GM04503 (cell line): ENCODE measurements around the gene TMEM208.

Experiments
- DNase-seq: peaks from one replicate; pipeline ENCODE4 v3.0.0-alpha.2; 2012; ENCODE audit warnings: low read depth

The TMEM208 gene

GRCh38 chr16:67252609-67253497 lies 25.9 kb downstream of the TMEM208 start:
- no peak for DNase-seq

- DNase-seq: no peak
Observed at GRCh38 chr16:67254801-67255552, 28.0 kb downstream of the TMEM208 start.

GRCh38 chr16:67255553-67256221 lies 28.8 kb downstream of the TMEM208 start:
- no peak for DNase-seq

DNA sequence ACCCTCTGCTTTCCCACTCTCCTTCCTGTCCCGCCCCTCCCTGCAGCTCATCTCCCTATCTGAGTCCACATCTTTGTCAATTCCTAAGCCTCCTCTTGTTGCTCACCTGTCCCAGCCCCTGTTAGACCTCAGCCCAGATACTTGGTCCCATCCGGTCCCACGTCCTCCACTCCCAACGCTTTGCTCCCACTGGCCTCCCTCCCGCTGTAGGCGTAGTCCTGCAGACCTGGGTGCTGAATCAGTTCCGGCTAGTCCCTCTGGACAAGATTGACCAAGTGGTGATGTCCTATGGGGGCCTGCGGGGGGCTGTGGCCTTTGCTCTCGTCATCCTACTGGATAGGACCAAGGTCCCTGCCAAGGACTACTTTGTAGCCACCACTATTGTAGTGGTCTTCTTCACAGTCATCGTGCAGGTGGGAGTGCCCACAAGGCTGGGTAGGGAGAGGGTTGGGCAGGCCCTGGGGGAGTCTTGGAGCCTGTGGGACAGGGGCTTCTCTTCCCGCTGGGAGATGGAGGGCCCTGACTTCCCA lies 29.8 kb downstream of the TMEM208 start:
- no peak for DNase-seq

DNA sequence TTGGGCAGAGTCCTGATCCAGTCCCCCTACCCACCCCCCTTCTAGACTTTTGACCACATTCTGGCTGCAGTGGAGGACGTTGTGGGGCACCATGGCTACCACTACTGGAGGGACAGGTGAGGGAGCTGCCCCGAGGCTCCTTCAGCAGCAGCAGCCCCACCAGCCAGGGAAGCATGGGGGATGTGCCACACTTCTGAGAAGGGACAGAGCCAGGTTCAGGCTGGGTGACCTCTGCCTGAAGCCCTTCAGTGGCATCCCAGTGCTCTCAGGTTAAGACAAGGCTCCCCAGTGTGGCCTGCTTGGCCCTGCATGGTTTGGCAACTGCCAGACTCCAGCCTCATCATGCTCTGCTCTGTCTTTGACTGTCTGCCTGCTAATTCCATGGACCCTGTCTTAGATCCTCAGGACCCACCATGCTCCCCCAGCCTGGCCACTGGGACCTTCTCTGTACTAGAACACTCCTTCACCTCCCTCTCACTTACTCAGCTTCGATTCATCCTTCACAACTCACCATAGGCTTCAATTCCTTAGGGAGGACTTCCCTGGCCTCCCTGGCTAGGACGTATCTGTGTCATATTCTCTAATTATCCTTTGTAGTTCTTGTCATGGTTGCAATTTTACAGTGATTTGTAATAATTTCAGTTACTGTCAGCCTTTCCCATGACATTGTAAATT lies 30.7 kb downstream of the TMEM208 start:
- no peak for DNase-seq

GRCh38 chr16:67258161-67258835 lies 31.4 kb downstream of the TMEM208 start:
- no peak for DNase-seq

DNA sequence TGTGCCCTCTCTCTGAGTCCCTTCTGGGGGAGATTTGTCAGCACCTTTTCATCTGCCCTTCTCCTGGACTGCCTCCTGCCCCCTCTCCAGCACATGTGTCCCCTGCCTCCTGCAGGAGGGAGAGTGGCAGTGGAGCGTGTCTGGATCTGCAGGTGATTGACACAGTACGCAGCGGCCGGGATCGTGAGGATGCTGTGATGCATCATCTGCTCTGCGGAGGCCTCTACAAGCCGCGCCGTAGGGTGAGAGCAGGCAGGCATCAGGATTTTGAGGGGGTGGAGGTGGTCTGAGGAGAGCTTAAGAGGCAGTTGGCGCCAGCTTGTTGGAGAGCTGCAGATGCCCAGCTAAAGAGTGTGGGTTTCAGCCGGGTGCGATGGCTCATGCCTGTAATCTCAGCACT lies 32.8 kb downstream of the TMEM208 start:
- DNase-seq: no peak

DNA sequence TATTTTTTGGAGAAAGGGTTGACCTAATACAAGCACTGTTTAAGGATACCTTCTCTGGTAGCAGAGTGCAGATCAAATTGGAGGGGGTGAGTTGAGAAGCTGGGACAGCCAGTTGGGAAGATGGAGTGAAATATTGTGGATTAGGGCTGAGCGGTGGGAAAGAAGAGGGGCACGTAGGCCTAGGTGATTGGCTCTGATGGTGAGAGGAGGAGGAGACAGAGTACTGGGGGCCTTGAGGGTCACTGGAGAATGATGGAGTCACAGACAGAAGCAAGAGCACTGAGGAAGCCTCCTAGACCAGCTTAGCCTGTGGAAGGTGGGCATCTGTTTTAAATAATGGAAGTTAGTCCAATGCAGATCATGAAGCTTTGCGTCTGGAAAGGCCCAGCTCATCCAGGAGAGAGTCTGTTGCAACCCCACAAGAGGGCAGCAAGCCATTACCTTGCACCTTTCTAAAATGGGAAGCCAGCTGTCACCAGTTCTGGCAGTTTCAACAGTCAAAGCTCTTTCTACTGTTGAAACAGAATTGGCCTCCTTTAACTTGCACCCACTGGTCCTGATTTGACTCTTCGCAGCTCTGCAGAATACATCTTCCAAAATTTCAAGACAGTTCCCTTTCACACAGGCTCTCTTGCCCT lies 33.6 kb downstream of the TMEM208 start:
- no peak for DNase-seq

- DNase-seq: no peak
Observed at GRCh38 chr16:67263201-67263600, 36.3 kb downstream of the TMEM208 start.

DNA sequence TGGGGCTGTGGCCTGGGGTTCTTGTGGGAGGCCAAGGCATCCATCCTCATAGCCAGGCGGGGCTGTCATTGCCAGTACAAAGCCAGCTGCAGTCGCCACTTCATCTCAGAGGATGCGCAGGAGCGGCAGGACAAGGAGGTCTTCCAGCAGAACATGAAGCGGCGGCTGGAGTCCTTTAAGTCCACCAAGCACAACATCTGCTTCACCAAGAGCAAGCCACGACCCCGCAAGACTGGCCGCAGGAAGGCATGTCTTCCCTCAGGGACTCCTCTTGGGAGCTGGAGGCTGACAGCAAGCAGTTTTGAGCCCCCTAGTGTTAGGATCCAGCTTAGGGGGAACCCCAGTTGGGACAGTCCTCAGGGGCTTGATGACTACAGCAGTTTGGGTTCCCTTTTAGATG lies 37.3 kb downstream of the TMEM208 start:
- no peak for DNase-seq

GRCh38 chr16:67264866-67265265 lies 37.9 kb downstream of the TMEM208 start:
- no peak for DNase-seq

DNA sequence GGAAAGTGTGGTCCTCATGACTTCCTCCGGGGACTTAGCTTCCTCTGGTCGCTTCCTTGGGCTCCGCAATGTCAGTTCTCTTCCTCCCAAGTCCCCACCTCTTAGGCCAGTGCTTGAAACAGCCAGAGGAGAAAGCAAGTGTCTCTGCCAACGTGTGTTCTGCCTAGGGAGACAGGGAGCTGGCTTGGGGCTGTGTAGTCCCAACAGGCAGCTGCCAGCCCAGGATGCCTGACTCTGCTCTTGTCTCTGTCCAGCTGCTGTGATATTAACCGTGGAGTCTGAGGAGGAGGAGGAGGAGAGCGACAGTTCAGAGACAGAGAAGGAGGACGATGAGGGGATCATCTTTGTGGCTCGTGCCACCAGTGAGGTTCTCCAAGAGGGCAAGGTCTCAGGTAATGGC lies 38.9 kb downstream of the TMEM208 start:
- no peak for DNase-seq

GRCh38 chr16:67268136-67268579 lies 41.2 kb downstream of the TMEM208 start:
- peak; percentile 93 for DNase-seq

- DNase-seq: no peak
Observed at GRCh38 chr16:67269766-67270165, 42.8 kb downstream of the TMEM208 start.

DNA sequence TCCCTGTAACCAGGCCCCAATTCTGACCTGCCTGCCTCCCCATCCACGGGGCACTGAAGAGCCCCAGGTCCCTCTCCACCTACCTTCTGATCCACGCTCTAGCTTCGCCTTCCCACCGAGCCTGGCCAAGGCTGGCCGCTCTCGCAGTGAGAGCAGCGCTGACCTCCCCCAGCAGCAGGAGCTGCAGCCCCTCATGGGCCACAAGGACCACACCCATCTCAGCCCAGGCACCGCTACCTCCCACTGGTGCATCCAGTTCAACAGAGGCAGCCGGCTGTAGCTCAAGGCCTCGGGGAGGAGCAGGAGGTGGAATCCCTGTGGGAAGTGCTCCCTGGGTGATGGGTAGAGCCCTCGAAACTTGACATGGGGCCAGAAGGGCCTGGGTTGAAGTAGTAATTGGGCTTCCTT lies 44.0 kb downstream of the TMEM208 start:
- no peak for DNase-seq

GRCh38 chr16:67271446-67271845 lies 44.5 kb downstream of the TMEM208 start:
- no peak for DNase-seq

GRCh38 chr16:67275321-67275720 lies 48.4 kb downstream of the TMEM208 start:
- no peak for DNase-seq

- peak; percentile 97 for DNase-seq
Observed at GRCh38 chr16:67277294-67277998, 50.5 kb downstream of the TMEM208 start.

- peak; percentile 64 for DNase-seq
Observed at GRCh38 chr16:67277999-67278772, 51.3 kb downstream of the TMEM208 start.
